Umbilical cord (tissue), 2 donors: ENCODE measurements around the gene MED17. TPM values are rescaled to one million over a fixed set of nuclear protein-coding genes. Genes with fewer than 3 reads are reported as not detected.

ENCODE experiments used
- DNase-seq: peaks from one replicate; pipeline ENCODE4 v3.0.0-alpha.2; 2015; ENCODE audit warnings: low spot score
- total RNA-seq: library from RNA; depleted of rRNA; stranded (reverse); fragments of >200 nt; gene quantifications from one replicate; pipeline ENCODE4 v1.2.3, GENCODE V29; 2014; ENCODE audit warnings: low replicate concordance; ENCODE audit not compliant: insufficient read depth

The MED17 gene
- total RNA-seq, 1 donor from 2014 or later, result 37.3 TPM

- no peak for DNase-seq
Measured at GRCh38 chr11:93817426-93818348, 33.6 kb downstream of the MED17 start.

DNA sequence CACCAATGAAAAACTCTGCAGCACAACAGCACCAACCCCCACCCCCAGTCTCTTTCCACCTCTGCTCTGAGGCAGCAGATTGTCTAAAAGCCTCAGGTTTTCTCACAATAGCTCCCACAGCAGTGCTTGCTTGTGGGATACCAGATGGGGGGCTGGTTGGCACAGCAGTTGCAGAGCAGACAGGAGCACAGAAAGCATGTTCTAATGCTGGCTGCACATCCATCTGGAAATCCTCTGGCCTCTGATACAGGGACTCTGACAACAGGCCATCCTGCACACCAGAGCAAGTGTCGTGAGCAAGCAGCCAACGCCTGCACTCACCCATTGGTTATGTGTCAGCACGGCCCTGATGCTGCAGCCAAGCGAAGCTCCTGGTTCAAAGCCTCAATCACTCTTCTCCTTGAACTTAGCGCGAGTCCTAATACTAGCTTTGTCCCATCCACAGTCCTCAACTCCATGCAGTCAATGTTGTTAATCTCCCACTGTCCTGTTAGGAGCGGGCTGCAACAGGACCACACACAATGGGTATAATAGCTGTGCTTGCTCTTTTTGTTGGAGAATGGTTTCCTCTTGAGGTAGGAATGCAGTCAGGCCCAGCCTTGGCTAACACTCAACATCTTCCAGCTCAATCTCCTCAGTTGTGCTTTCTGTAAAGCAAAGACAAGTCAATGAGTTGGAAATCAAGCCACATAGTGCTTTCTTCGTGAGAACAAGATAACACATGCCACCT lies 36.0 kb downstream of the MED17 start:
- DNase-seq, result no peak

DNA sequence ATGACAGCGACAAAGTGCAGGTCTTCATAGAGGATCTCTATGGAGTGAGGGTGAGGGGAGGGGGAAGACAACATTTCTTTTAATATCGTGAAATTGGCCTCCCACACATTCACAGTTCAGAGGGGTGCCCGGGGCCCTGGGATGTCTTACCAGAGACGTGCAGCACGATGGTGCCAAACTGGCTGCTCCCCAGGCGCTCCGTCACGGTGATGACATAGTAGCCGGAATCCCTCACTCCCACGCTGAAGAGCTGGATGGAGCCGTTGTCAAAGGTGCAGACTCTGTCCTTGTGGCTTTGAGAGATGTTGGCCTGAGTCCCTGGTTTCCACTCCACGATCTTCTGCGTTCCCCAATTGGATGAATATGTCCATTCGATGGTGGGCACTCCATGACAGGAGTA lies 36.8 kb downstream of the MED17 start:
- DNase-seq, result no peak

DNA sequence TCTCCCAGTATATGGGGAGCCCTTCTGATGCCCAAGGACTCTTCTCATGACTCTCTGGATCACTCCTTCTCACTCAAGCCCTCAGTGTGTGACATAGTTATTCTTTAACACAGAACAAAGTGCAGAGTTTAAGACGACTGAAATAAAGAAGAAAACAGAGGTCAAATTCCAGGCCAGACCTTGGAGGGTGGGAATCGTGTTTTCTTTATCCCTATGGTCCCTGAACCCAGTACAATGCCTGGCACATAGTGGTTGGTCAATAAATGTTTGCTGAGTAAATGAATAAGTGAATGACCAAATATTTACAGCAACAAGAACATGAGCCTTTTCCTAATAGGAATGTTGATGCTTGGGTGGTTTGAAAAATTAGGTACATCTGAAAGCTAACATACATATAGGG lies 37.5 kb downstream of the MED17 start:
- DNase-seq, result no peak

DNA sequence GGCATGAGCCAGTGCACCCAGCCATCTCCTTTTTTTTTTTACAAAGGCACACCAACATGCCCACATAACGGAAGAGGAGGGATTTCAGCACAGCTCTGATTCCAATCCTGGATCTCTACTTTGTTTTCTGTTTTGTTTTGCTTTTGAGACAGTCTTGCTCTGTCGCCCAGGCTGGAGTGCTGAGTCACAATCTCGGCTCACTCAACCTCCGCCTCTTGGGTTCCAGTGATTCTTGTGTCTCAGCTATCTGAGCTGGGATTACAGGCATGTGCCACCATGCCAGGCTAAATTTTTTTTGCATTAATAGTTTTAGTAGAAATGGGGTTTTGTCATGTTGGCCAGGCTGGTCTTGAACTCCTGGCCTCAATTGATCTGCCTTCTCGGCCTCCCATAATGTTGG lies 38.3 kb downstream of the MED17 start:
- DNase-seq, result no peak

- no peak for DNase-seq
Measured at GRCh38 chr11:93823210-93823609, 39.1 kb downstream of the MED17 start.

- DNase-seq, result no peak
Measured at GRCh38 chr11:93827363-93827762, 43.3 kb downstream of the MED17 start.

GRCh38 chr11:93829598-93829997 lies 45.5 kb downstream of the MED17 start:
- DNase-seq, result no peak

DNA sequence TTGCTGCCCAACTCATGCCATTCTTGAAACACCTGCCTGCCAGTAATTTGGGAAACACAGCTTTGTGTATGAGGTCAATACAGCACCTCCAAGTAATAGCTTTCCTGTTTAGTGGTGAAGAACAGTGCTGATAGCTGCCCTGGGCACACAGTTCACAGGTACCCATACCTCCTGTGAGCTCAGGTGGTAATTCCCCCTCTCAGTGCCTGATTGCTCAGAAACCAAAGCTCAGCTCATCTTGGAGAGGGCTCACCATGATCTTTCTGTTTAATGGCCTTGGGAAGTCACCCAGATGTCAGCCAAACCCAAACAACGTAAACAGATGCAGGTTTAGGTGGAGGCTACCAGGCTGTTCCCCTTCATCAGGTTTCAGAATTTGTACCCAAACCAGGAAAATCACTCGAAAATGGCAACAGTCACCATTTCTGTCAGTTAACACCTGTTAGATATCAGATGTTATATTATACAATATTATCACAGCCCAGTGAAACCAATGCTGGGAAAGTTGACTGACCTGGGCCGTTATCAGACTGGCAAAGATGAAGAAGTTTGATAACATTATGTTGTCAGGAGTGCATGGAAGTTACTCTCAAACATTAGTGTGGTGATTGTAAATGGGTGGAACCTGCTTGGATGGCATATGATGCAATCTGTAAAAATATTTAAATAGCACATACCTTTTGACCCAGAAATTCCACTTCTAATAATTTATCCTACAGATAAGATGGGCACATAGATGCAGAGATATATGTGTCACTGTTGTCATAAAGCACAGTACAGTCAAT lies 47.5 kb downstream of the MED17 start:
- no peak for DNase-seq

- DNase-seq, result no peak
Measured at GRCh38 chr11:93832780-93833179, 48.7 kb downstream of the MED17 start.

GRCh38 chr11:93838967-93839366 lies 54.9 kb downstream of the MED17 start:
- DNase-seq, result no peak

GRCh38 chr11:93840180-93840579 lies 56.1 kb downstream of the MED17 start:
- DNase-seq, result no peak

- DNase-seq, result no peak
Measured at GRCh38 chr11:93840981-93841380, 56.9 kb downstream of the MED17 start.

DNA sequence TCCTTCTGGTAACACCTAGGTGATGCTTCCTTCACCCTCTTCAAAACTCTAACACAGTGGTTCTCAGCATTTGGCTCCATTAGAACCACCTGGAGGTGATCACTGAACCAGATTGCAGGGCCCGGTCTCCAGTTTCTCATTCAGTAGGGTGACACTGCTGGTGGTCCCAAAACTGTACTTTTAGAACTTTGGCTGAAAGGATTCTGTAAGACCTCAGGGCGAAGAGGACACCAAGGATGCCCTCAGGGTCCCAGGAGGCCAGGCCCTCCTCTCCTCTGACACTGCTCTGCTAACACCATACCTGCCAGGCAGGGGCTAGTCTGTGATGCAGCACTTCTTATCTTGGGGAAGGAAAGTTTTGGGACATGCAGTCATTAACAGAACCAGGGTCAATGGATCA lies 57.4 kb downstream of the MED17 start:
- DNase-seq, result no peak

GRCh38 chr11:93842034-93842433 lies 58.0 kb downstream of the MED17 start:
- DNase-seq, result no peak

- DNase-seq, result no peak
Measured at GRCh38 chr11:93842461-93842860, 58.4 kb downstream of the MED17 start.

GRCh38 chr11:93843906-93844305 lies 59.8 kb downstream of the MED17 start:
- DNase-seq, result no peak

DNA sequence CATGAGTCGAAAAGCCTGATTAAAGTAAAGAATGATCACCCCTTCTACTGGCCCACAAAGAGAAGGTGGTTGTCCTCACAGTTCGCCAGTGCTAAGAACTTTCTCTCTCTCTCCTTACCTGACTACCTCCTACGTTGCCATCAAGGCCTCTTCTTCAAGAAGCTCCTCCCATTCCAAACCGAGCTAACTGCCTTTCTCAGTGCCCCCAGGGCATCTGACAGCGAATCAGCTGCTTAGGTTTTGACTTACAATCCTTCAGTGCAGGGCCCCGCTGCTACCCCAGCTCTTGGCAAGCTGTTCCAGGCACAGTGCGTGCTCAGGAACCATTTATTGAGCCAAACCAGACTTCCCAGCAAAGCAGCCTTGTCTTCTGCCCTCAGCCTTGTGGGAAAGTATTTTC lies 60.5 kb downstream of the MED17 start:
- DNase-seq, result no peak

DNA sequence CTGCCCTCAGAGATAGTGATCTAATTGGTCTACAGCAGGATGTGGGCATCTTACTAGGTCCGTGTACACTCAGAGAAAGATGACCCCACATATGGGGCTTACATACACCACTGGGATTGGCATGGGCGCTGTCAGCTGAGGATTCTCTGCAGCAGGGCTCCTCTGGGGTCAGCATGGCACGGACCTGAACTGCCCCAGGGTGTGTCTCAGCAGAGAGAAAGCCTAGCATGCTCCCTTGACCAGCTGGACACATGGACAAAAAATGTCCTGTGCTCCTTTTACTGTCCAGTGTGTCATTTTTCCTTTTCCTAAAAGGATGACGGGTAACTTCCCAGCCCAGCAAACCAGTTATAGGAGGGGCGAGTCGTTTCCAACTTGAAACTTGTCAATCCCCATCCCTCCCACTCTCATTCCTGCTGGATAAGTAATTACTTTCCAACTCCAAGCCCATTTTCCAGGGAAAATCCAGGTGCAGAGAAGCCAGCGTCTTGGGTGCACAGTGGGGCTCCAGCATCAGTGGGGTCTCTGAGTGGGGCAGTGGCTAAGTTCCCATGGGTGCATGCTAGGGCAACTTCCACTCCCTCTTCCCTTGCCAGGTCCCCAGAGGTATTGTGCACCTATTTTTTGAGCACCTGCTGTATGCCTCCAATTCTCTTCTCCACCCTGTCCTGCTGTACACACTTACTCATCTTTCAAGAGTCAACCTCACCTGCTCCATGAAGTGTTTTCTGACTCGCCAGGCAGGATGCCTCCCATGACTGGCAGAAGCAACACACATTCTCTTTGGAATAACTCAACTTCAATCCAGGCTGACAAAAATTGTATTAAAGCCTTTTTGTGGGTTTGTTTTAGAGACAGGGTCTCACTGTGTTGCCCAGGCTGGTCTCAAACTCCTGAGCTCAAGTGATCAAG lies 61.4 kb downstream of the MED17 start:
- no peak for DNase-seq

DNA sequence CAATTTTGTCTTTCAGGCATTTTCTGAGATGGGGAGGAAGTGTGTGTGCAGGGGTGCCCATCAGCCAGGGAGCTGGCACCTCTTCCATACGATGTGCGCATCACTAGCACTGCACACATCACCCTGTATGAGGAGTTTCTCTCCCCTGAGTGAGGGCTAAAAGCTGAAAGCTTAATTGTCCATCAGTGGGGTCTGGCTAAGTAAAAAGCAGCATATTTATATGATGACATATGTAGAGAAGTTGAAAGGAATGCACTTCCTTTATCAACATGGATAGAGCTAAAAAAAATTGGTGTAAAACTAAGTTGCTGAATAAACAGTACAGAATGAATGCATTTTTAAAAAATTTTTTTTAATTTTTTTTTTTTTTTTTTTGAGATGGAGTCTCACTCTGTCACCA lies 62.3 kb downstream of the MED17 start:
- peak; percentile 29 for DNase-seq

DNA sequence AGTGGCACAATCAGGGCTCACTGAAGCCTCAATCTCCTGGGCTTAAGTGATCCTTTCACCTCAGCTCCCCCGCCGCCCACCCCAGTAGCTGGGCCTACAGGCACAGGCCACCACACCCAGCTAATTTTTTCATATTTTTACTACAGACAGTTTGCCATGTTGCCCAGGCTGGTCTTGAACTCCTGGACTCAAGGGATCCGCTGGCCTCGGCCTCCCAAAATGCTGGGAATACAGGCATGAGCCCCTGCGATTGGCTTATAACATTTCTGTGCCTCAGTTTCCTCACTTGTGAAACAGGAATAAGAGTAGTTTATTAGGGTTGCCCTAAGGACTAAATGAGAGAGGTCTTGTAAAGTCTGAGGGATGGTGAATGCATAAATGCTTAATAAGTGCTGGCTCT lies 65.1 kb downstream of the MED17 start:
- DNase-seq, result no peak
